Measurements from ENCODE around the gene COX5B.

- TF ChIP-seq CTCF (conservative IDR thresholded peaks at IDR 0.05; ENCODE audit: low read depth, low read length): no peak
- no peak for TF ChIP-seq EZH2 (IDR thresholded peaks at IDR 0.05; ENCODE audit: low read length, unreplicated experiment)
- no peak for TF ChIP-seq EZH2phosphoT487 (IDR thresholded peaks at IDR 0.05; ENCODE audit: borderline replicate concordance, low read length)
Observed at GRCh38 chr2:97673915-97674283, 28.0 kb downstream of the COX5B start.

Measured in PC-3 (cell line).